OCI-LY3 (cell line): ENCODE results near the gene HSD17B2.

Experiments used
- H2AFZ ChIP-seq: fragments of 200-600, 300-600 bp; shearing (Covaris generic); 2 replicates; pipeline ENCODE4 v1.6.0; 2014; ENCODE audit warnings: antibody characterized with exemption, low read depth, low read length
- H3K27ac ChIP-seq: fragments of 200-600, 300-600 bp; sonication (generic); 2 replicates; pipeline ENCODE4 v1.5.1; 2014; ENCODE audit warnings: mild to moderate bottlenecking, low read length, moderate library complexity, mixed read lengths
- H3K27me3 ChIP-seq: fragments of 200-600, 300-600 bp; sonication (generic); 2 replicates; pipeline ENCODE4 v1.6.1; 2014; ENCODE audit warnings: low read depth, low read length, mixed read lengths
- H3K36me3 ChIP-seq: fragments of 200-600, 300-600 bp; sonication (generic); replicated peaks from 2 replicates; pipeline ENCODE3; 2014; ENCODE audit warnings: low read depth, low read length, mixed read lengths
- H3K4me1 ChIP-seq: fragments of 300-600, 200-600 bp; sonication (generic); 2 replicates; pipeline ENCODE4 v1.6.1; 2014; ENCODE audit warnings: low read length, mixed read lengths
- H3K4me2 ChIP-seq: fragments of 200-600, 300-600 bp; sonication (generic); 2 replicates; pipeline ENCODE4 v1.6.1; 2014; ENCODE audit warnings: low read length, mixed read lengths
- H3K4me3 ChIP-seq: fragments of 300-600, 200-600 bp; sonication (generic); 2 replicates; pipeline ENCODE4 v1.5.1; 2014; ENCODE audit warnings: antibody characterized with exemption, mild to moderate bottlenecking, low read length, moderate library complexity
- H3K79me2 ChIP-seq: fragments of 300-600, 200-600 bp; shearing (Covaris generic); 2 replicates; pipeline ENCODE4 v1.6.1; 2014; ENCODE audit warnings: mild to moderate bottlenecking, low read length, mixed read lengths
- H3K9ac ChIP-seq: fragments of 300-600, 200-600 bp; shearing (Covaris generic); 2 replicates; pipeline ENCODE4 v1.6.0; 2014; ENCODE audit warnings: mild to moderate bottlenecking, low read length, moderate library complexity
- H3K9me3 ChIP-seq: fragments of 200-600, 300-600 bp; shearing (Covaris generic); 2 replicates; pipeline ENCODE4 v1.6.1; 2014; ENCODE audit warnings: low read length, mixed read lengths; ENCODE audit not compliant: insufficient read depth
- H4K20me1 ChIP-seq: fragments of 200-600, 300-600 bp; sonication (generic); 2 replicates; pipeline ENCODE4 v1.6.1; 2016; ENCODE audit warnings: low read length, mixed read lengths; ENCODE audit not compliant: insufficient read depth
- EZH2phosphoT487 ChIP-seq: fragments of 200-600 bp; shearing (Covaris generic); IDR thresholded peaks from 2 replicates; pipeline ENCODE4 v1.6.1; 2018; ENCODE audit warnings: antibody characterized with exemption, mixed run types, low read depth
- TF ChIP-seq, protein P1 (sequence below): fragments of 200-600, 300-600 bp; sonication (generic); IDR thresholded peaks from 2 replicates; pipeline ENCODE4 v1.5.1; 2014; ENCODE audit warnings: antibody characterized with exemption, low read length, low read depth

Gene HSD17B2

DNA sequence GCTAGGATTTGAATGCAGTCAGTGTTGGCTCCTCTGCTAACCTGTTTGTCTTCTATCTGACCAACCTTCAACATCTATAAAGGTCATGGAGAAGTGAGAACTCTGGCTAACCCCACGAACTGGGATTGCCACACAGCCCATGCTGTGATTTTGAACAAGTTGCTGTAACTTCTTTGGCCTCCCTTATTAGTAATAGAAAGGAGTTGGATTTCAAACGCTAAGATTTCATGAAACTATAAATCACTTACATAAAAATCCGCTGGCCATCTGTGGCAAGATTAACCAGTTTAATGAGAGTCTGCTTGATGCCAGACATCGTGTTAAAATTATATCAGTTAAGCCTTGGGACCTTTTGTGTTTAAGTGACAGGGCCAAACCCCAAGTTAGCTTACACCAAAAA lies 53.4 kb downstream of the HSD17B2 start:
- no peaks in the 10 kb centered on the region for H4K20me1 ChIP-seq
- H3K36me3 ChIP-seq: no peaks in the 10 kb centered on the region
- no peak overlapping the region for H3K9ac ChIP-seq
- no peak overlapping the region for H3K27ac ChIP-seq
- no peaks in the 10 kb centered on the region for H3K79me2 ChIP-seq
- no peak overlapping the region for H2AFZ ChIP-seq
- no peaks in the 10 kb centered on the region for H3K9me3 ChIP-seq
- H3K4me1 ChIP-seq: no peaks in the 10 kb centered on the region
- H3K27me3 ChIP-seq: peaks cover 53% of the 10 kb centered on the region
- no peak overlapping the region for H3K4me2 ChIP-seq
- TF ChIP-seq, protein P1, sequence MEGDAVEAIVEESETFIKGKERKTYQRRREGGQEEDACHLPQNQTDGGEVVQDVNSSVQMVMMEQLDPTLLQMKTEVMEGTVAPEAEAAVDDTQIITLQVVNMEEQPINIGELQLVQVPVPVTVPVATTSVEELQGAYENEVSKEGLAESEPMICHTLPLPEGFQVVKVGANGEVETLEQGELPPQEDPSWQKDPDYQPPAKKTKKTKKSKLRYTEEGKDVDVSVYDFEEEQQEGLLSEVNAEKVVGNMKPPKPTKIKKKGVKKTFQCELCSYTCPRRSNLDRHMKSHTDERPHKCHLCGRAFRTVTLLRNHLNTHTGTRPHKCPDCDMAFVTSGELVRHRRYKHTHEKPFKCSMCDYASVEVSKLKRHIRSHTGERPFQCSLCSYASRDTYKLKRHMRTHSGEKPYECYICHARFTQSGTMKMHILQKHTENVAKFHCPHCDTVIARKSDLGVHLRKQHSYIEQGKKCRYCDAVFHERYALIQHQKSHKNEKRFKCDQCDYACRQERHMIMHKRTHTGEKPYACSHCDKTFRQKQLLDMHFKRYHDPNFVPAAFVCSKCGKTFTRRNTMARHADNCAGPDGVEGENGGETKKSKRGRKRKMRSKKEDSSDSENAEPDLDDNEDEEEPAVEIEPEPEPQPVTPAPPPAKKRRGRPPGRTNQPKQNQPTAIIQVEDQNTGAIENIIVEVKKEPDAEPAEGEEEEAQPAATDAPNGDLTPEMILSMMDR: no peak
- no peak for TF ChIP-seq EZH2phosphoT487
- no peak overlapping the region for H3K4me3 ChIP-seq

DNA sequence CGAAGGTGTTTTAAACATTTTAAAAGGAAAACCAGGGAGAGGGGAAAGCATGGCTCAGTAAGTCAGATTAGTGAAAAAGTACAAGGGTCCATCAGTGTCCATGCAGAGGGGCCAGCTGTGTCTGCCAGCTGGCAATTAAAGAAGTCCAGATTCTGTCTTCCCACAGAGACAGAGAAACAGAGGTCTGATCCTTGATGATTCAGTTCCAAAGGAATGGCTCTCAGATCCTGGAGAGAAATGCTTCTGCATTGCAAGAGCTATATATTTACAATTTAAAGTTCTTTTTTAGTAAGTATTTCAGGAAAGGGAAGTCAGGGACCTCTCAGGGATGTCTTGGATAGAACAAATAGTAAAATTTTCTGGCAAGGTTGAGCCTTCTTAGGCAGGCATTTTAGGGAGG lies 56.2 kb downstream of the HSD17B2 start:
- no peak overlapping the region for H3K4me2 ChIP-seq
- H3K27me3 ChIP-seq: peaks cover 47% of the 10 kb centered on the region

DNA sequence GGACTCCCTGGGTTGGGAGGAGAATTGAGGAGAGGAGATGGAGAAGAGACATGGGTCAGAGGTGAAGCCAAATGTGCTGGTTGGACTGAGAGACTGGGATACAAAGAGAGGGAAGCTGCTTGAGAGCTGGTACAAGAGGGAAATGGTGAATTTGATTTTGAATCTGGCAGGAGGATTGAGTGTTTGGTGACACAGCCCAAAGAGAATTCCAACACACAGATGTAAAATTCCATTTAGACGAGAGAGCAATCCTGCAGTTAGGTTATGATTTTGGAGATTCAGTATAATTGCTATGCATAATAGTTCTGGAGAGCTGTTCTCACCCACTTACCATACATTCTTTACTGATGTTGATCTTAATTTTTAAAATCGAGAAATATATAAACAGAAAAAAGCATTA lies 57.7 kb downstream of the HSD17B2 start:
- no peaks in the 10 kb centered on the region for H3K36me3 ChIP-seq
- H3K9ac ChIP-seq: no peak overlapping the region
- no peak overlapping the region for H3K4me3 ChIP-seq
- TF ChIP-seq EZH2phosphoT487: no peak
- TF ChIP-seq, protein P1: no peak
- H3K79me2 ChIP-seq: no peaks in the 10 kb centered on the region
- H3K4me1 ChIP-seq: no peaks in the 10 kb centered on the region
- no peaks in the 10 kb centered on the region for H3K9me3 ChIP-seq
- no peak overlapping the region for H2AFZ ChIP-seq
- no peak overlapping the region for H3K4me2 ChIP-seq
- no peak overlapping the region for H3K27ac ChIP-seq
- no peaks in the 10 kb centered on the region for H4K20me1 ChIP-seq
- H3K27me3 ChIP-seq: peaks cover 39% of the 10 kb centered on the region

More for the DNA sequence above, 56.2 kb downstream of the HSD17B2 start:
- Histone ChIP-seq H3K79me2 (no peaks in the 10 kb centered on the region), H2AFZ (no peak overlapping the region), H3K9ac (no peak overlapping the region), H3K9me3 (no peaks in the 10 kb centered on the region), H3K27ac (no peak overlapping the region), H3K4me3 (no peak overlapping the region), H3K4me1 (no peaks in the 10 kb centered on the region), H3K36me3 (no peaks in the 10 kb centered on the region), H4K20me1 (no peaks in the 10 kb centered on the region)
- TF ChIP-seq EZH2phosphoT487: no peak
- TF ChIP-seq, protein P1: no peak

DNA sequence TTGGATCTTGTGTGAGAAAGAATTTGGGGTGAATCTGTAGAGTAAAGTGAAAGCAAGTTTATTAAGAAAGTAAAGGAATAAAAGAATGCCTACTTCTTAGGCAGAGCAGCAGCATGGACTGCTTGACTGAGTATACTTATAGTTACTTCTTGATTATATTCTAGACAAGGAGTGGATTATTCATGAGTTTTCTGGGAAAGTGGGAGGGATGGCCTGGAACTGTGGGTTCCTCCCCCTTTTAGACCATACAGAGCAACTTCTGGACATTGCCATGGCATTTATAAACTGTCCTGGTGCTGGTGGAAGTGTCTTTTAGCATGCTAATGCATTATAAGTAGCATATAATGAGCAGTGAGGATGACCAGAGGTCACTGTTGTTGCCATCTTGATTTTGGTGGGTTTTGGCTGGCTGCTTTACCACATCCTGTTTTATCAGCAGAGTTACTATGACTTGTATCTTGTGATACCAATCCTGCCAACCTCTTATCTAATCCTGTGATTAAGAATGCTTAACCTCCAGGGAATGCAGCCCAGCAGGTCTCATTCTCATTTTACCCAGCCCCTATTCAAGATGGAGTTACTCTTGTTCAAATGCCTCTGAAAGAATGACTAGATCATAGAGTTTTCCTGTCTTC lies 58.7 kb downstream of the HSD17B2 start:
- Histone ChIP-seq H3K27ac (no peak overlapping the region), H3K9ac (no peak overlapping the region), H3K4me1 (no peaks in the 10 kb centered on the region), H3K9me3 (no peaks in the 10 kb centered on the region), H3K79me2 (no peaks in the 10 kb centered on the region), H3K36me3 (no peaks in the 10 kb centered on the region), H3K4me3 (no peak overlapping the region), H3K4me2 (no peak overlapping the region), H4K20me1 (no peaks in the 10 kb centered on the region), H3K27me3 (peaks cover 39% of the 10 kb centered on the region), H2AFZ (no peak overlapping the region)
- TF ChIP-seq, protein P1: no peak
- TF ChIP-seq EZH2phosphoT487: no peak
